Hepatocyte (in vitro differentiated cells): ENCODE results near the gene PDHX.

Experiments used
- CTCF ChIP-seq: fragments of 200-600 bp; sonication (generic); IDR thresholded peaks from 2 replicates; pipeline ENCODE4 v1.5.1; 2016; ENCODE audit warnings: antibody characterized with exemption, mild to moderate bottlenecking; ENCODE audit not compliant: poor library complexity
- EZH2 ChIP-seq: fragments of 200-600 bp; sonication (generic); IDR thresholded peaks from 2 replicates; pipeline ENCODE4 v1.6.1; 2016; ENCODE audit warnings: antibody characterized with exemption, mild to moderate bottlenecking, borderline replicate concordance
- EZH2phosphoT487 ChIP-seq: fragments of 200-600 bp; sonication (generic); IDR thresholded peaks from one replicate; pipeline ENCODE4 v1.6.1; 2018; ENCODE audit warnings: antibody characterized with exemption, mild to moderate bottlenecking, low read depth, moderate library complexity; ENCODE audit not compliant: unreplicated experiment, severe bottlenecking

- TF ChIP-seq CTCF, result no peak
- no peak for TF ChIP-seq EZH2
- no peak for TF ChIP-seq EZH2phosphoT487
Observed at GRCh38 chr11:35036639-35037038, 120.2 kb downstream of the PDHX start.
